ENCODE data around the gene ERBB3. TPM values are rescaled to one million over a fixed set of nuclear protein-coding genes. Genes with fewer than 3 reads are reported as not detected.

ERBB3 gene
- total and polyA plus RNA-seq, 2 of the 4 experiments (the other 2 are of a cell fraction) = 1.4 to 2.2 TPM

GRCh38 chr12:56082967-56083366 lies 3.0 kb downstream of the ERBB3 start:
- no peak overlapping the region for H2BK120ac ChIP-seq (ENCODE audit: low read depth, low read length)
- H2AK5ac ChIP-seq (ENCODE audit: low read depth, low read length) = no peak overlapping the region
- no peaks in the 10 kb centered on the region for H3K79me1 ChIP-seq (ENCODE audit: low read depth in 1 of 2, low read length in 2 of 2)
- no peak overlapping the region for H3K18ac ChIP-seq (ENCODE audit: low read depth, low read length)
- H3K36me3 ChIP-seq (ENCODE audit: control insufficient read depth, insufficient read depth, low read length) = no peaks in the 10 kb centered on the region
- no peak overlapping the region for H3K9ac ChIP-seq (ENCODE audit: low read depth, low read length)
- no peak overlapping the region for H2BK20ac ChIP-seq (ENCODE audit: low read depth, low read length)
- no peak overlapping the region for H2BK15ac ChIP-seq (ENCODE audit: low read depth, low read length)
- H3K27me3 ChIP-seq (ENCODE audit: control insufficient read depth, insufficient read depth, low read length) = peaks cover 40% of the 10 kb centered on the region
- WGBS, 2 experiments (ENCODE audit: extremely low coverage in 2 of 2, insufficient read length in 1 of 2) = no CpG with 5 or more reads among the region's 3 CpGs
- no peak overlapping the region for H2AFZ ChIP-seq (replicated peaks; ENCODE audit: low read length, poor library complexity)
- no peak overlapping the region for H3K4me3 ChIP-seq (ENCODE audit: insufficient read depth, low read depth, low read length)
- DNase-seq = no peak
- H3K4me1 ChIP-seq (ENCODE audit: control insufficient read depth, insufficient read depth, low read length) = peaks cover 4% of the 10 kb centered on the region; the same call in 1 of the 2 replicates
- no peaks in the 10 kb centered on the region for H3K9me3 ChIP-seq (ENCODE audit: control insufficient read depth, insufficient read depth, low read length)
- no peak overlapping the region for H3K56ac ChIP-seq (ENCODE audit: extremely low read depth, insufficient read depth, low read length)
- H3K27ac ChIP-seq (ENCODE audit: insufficient read depth, low read length) = no peak overlapping the region
- no peak overlapping the region for H3K4me2 ChIP-seq (ENCODE audit: low read depth, low read length)
- ChIA-PET POLR2A (ENCODE audit: unreplicated experiment) (no interaction called here), CTCF (no interaction called here)
- H3K14ac ChIP-seq (replicated peaks; ENCODE audit: low read depth, low read length) = no peak overlapping the region
- ATAC-seq (ENCODE audit: low read depth) = no peak
- in situ Hi-C loops (cut with MboI; ENCODE audit: low sequenced_read_pairs) (no loop called here), dilution Hi-C loops (cut with HindIII; ENCODE audit: low sequenced_read_pairs, unreplicated experiment) (no loop called here), intact Hi-C loops (cut with micrococcal nuclease) (no loop called here)
- H4K91ac ChIP-seq (ENCODE audit: insufficient read depth, low read depth, low read length) = no peak overlapping the region
- no peak overlapping the region for H4K5ac ChIP-seq (ENCODE audit: low read depth, low read length)
- H3K9me1 ChIP-seq (ENCODE audit: insufficient read depth, low read length) = 0 out of 2 replicates have a peak, but pooled peaks cover 3% of the 10 kb centered on the region
- TF ChIP-seq ELK1 (IDR thresholded peaks at IDR 0.05; ENCODE audit: borderline replicate concordance, low read depth, low read length) = no peak
- TF ChIP-seq RAD21 (IDR thresholded peaks at IDR 0.05; ENCODE audit: low read length) = no peak
- no peak for TF ChIP-seq BHLHE40 (IDR thresholded peaks at IDR 0.05; ENCODE audit: low read depth, low read length)
- no peak for TF ChIP-seq USF2 (IDR thresholded peaks at IDR 0.05; ENCODE audit: low read depth, low read length)
- TF ChIP-seq MAFK (IDR thresholded peaks at IDR 0.05; ENCODE audit: low read depth, low read length) = no peak
- TF ChIP-seq MXI1 (IDR thresholded peaks at IDR 0.05; ENCODE audit: borderline replicate concordance, low read depth, low read length) = no peak
- TF ChIP-seq CTCF (conservative IDR thresholded peaks at IDR 0.05; ENCODE audit: low read depth, low read length) = no peak
- no peak for TF ChIP-seq SMC3 (IDR thresholded peaks at IDR 0.05; ENCODE audit: low read depth, low read length)
- no peak for TF ChIP-seq CHD1 (IDR thresholded peaks at IDR 0.05; ENCODE audit: low read depth, low read length)
- TF ChIP-seq NFE2L2 (IDR thresholded peaks at IDR 0.05; ENCODE audit: low read depth, low read length) = no peak
- TF ChIP-seq RCOR1 (IDR thresholded peaks at IDR 0.05; ENCODE audit: insufficient replicate concordance, low read length) = no peak
- no peak for TF ChIP-seq MAZ (IDR thresholded peaks at IDR 0.05; ENCODE audit: borderline replicate concordance, low read depth, low read length)
- TF ChIP-seq CEBPB (IDR thresholded peaks at IDR 0.05; ENCODE audit: low read depth, low read length) = no peak
- no peak for TF ChIP-seq RFX5 (IDR thresholded peaks at IDR 0.05; ENCODE audit: low read depth, low read length)
- no peak for TF ChIP-seq FOS (IDR thresholded peaks at IDR 0.05; ENCODE audit: low read depth, low read length)
- no peak for TF ChIP-seq POLR2A (IDR thresholded peaks at IDR 0.05; ENCODE audit: low read depth, low read length)
- BruUV-seq (replicated peaks) = no TSS peak
- H2AK9ac ChIP-seq (replicated peaks; ENCODE audit: low read depth, low read length, poor library complexity) = no peak overlapping the region
- H3K23ac ChIP-seq (ENCODE audit: low read depth, low read length) = no peak overlapping the region
- no peak overlapping the region for H3K4ac ChIP-seq (ENCODE audit: low read depth, low read length)
- H2BK5ac ChIP-seq (ENCODE audit: low read depth, low read length, poor library complexity, severe bottlenecking) = no peak overlapping the region
- no peaks in the 10 kb centered on the region; the same call in 1 of the 2 replicates for H4K20me1 ChIP-seq (ENCODE audit: insufficient read depth, low read length)
- H4K8ac ChIP-seq (ENCODE audit: low read depth in 2 of 2, low read length in 2 of 2) = no peak overlapping the region

Data from IMR-90 (cell line).